ENCODE measurements around the gene MFSD2B.

The MFSD2B gene

GRCh38 chr2:24015562-24016375 lies 5.9 kb downstream of the MFSD2B start:
- TF ChIP-seq POLR2A (IDR thresholded peaks at IDR 0.05; ENCODE audit: low read length): peak; percentile 25
- TF ChIP-seq GATA1 (IDR thresholded peaks at IDR 0.05; ENCODE audit: low read depth, low read length): no peak
- no peak for DNase-seq

- TF ChIP-seq POLR2A (IDR thresholded peaks at IDR 0.05; ENCODE audit: low read length): no peak
- TF ChIP-seq GATA1 (IDR thresholded peaks at IDR 0.05; ENCODE audit: low read depth, low read length): no peak
- DNase-seq: peak in 1 of 2 experiments; percentile 26
These were observed 6.5 kb downstream of the MFSD2B start for GRCh38 chr2:24016376-24016761.

- DNase-seq: no peak
- no peak for TF ChIP-seq GATA1 (IDR thresholded peaks at IDR 0.05; ENCODE audit: low read depth, low read length)
- no peak for TF ChIP-seq POLR2A (IDR thresholded peaks at IDR 0.05; ENCODE audit: low read length)
These were observed 7.2 kb downstream of the MFSD2B start for GRCh38 chr2:24016853-24017703.

DNA sequence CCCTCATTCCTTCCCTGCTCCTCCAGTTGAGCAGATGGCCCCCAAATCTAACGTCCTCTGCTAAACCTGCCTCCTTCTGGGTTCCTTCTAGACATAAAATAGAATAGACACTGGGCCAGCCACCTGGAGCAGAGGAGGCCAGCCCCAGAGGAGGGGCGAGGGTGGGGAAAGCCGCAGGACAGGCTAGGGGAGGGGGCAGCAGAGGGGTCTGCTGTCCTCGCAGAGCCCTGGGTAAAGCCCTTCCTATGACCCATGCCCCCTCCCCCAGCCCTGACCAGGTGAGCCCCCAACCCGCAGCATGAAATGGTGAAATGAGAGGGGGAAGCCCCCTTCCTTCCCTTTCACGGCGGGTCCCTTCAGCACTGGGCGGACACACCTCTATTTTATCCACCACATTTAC lies 7.8 kb downstream of the MFSD2B start:
- TF ChIP-seq GATA1 (IDR thresholded peaks at IDR 0.05; ENCODE audit: low read depth, low read length): no peak
- TF ChIP-seq POLR2A (IDR thresholded peaks at IDR 0.05; ENCODE audit: low read length): no peak
- DNase-seq: no peak

GRCh38 chr2:24018241-24018640 lies 8.4 kb downstream of the MFSD2B start:
- DNase-seq: no peak
- TF ChIP-seq GATA1 (IDR thresholded peaks at IDR 0.05; ENCODE audit: low read depth, low read length): no peak
- no peak for TF ChIP-seq POLR2A (IDR thresholded peaks at IDR 0.05; ENCODE audit: low read length)

DNA sequence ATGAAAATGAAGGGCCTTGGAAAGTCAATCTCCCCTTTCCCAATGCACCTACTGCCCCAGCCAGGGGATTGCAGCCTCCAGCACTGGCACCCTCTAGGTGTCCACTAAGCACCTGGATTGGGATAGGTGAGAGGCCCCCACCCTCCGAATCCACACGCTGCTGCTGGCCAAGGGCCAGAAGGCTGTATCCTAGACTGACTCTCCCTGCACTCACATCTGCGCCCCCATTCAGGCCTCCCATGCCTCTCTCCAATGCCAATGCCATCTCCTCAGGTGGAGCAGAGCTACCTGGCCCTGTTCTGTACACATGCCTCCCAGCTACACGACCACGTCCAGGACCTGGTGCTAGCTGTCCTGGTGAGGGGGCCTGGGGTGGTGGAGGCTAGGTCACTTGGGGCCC lies 9.8 kb downstream of the MFSD2B start:
- no peak for TF ChIP-seq POLR2A (IDR thresholded peaks at IDR 0.05; ENCODE audit: low read length)
- TF ChIP-seq GATA1 (IDR thresholded peaks at IDR 0.05; ENCODE audit: low read depth, low read length): no peak
- no peak for DNase-seq

DNA sequence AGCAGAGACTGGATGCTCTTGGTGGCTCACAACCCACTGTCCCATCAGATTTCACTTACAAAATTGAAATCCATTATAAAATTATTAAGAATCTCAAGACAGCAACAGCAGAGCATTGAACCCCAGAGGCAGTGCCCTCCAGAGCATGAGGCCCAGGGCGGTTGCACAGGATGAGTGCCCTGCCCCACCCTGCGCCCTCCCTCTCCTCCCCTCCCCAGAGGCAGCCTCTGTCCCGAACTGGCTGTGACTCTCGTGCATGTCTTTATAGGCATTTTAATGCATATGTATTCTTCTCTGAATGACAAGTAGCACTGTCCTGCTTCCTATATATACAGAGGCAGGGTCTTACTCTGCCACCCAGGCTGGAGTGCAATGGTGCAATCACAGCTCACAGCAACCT lies 10.4 kb downstream of the MFSD2B start:
- no peak for TF ChIP-seq GATA1 (IDR thresholded peaks at IDR 0.05; ENCODE audit: low read depth, low read length)
- no peak for TF ChIP-seq POLR2A (IDR thresholded peaks at IDR 0.05; ENCODE audit: low read length)
- DNase-seq: no peak

DNA sequence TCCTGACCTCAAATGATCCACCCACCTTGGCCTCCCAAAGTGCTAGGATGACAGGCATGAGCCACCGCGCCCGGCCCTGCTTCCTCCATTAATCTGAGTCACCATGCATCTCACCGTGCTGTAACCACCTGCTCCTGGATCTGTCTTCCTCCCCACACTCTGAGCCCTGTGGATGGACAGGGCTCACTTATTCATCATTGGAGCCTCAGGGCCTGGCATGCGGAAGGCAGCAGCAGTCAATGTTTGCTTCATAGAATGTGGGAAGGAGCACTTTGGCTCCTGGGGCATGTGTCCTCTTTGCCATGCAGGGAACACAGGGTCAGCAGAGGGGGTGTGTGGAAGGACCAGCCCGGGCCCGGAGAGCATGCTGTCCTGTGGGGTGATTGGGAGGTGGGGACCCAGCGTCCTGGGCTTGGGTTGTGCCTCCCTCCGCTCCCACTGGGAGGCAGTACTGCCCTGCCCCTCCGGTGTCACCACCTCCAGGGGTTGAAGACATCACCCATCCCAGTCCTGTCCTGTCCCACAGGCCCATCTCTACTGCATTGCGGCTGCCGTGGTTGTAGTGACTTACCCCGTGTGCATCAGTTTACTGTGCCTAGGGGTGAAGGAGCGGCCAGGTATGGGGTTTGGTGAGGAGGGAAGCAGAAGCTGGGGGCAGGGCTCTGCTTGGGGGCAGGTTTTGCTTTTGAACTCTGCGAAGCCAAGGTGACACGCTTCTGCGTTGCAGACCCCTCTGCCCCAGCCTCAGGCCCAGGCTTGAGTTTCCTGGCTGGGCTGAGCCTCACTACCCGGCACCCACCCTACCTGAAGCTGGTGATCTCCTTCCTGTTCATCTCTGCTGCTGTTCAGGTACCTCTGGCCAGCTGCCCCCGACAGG lies 11.5 kb downstream of the MFSD2B start:
- DNase-seq: peak; percentile 41 to 46
- TF ChIP-seq POLR2A (IDR thresholded peaks at IDR 0.05; ENCODE audit: low read length) (no peak), GATA1 (IDR thresholded peaks at IDR 0.05; ENCODE audit: low read depth, low read length) (no peak)

GRCh38 chr2:24022324-24022974 lies 12.6 kb downstream of the MFSD2B start:
- TF ChIP-seq GATA1 (IDR thresholded peaks at IDR 0.05; ENCODE audit: low read depth, low read length): no peak
- TF ChIP-seq POLR2A (IDR thresholded peaks at IDR 0.05; ENCODE audit: low read length): peak; percentile 22
- DNase-seq: no peak

- no peak for DNase-seq
- no peak for TF ChIP-seq GATA1 (IDR thresholded peaks at IDR 0.05; ENCODE audit: low read depth, low read length)
- no peak for TF ChIP-seq POLR2A (IDR thresholded peaks at IDR 0.05; ENCODE audit: low read length)
These were observed 13.2 kb downstream of the MFSD2B start for GRCh38 chr2:24022975-24023575.

DNA sequence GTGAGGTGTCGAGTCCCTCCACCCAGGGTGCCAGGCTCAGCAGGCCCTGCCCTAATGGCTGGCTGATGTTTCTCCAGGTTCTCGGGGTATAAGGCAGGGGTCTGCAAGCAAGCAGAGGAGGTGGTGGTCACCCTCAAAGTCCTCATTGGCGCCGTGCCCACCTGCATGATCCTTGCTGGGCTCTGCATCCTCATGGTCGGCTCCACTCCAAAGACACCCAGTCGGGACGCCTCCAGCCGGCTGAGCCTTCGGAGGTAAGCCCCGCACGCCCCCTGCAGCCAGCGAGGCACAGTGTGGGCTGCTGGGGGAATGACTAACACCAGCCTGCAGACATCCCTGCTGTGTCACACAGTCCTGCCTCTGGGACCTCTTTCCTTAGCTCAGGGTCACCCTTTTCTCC lies 14.1 kb downstream of the MFSD2B start:
- DNase-seq: peak in 1 of 2 experiments; percentile 42
- TF ChIP-seq POLR2A (IDR thresholded peaks at IDR 0.05; ENCODE audit: low read length): peak; percentile 33
- TF ChIP-seq GATA1 (IDR thresholded peaks at IDR 0.05; ENCODE audit: low read depth, low read length): no peak

DNA sequence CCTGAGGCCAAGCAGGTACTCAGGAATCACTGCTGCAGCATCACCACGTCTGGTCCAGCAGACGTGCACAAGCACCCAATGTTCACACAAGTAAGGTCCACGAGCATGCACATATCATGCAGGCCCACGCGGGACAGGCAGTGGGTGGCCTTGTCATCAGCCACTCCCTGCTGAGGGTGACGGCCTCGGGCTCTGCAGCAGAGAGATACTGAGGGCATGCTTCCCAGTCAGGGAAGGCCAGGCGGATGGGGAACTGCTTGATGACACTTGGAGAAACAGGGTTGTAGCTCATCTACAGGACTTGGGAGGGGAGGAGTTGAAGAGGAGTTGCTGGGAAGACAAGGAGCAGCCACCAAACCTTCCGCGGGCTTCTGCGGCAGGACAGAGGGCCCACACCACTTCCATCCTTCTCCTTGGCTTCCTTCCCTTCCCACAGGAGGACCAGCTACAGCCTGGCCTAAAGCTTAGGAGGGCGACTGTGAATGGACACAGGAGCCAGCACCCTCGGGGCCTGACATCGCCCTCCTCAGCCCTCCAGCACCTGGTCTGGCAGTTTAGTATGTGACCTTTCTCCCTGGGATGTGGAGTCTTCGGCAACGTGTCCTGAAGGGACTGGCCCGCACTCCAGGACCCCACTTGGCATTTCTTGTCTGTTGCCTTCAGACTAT lies 15.2 kb downstream of the MFSD2B start:
- TF ChIP-seq GATA1 (IDR thresholded peaks at IDR 0.05; ENCODE audit: low read depth, low read length): no peak
- TF ChIP-seq POLR2A (IDR thresholded peaks at IDR 0.05; ENCODE audit: low read length): no peak
- peak; percentile 45 to 51 for DNase-seq
